Loucy (cell line): ENCODE measurements around the gene PDGFD.

Source experiments
- CTCF ChIP-seq: fragments of 200-600 bp; sonication (generic); conservative IDR thresholded peaks from 2 replicates; pipeline ENCODE4 v1.5.1; 2014; ENCODE audit warnings: mild to moderate bottlenecking, antibody characterized with exemption, low read length
- EZH2phosphoT487 ChIP-seq: fragments of 200-600 bp; IDR thresholded peaks from 2 replicates; pipeline ENCODE4 v1.6.1; 2018; ENCODE audit warnings: antibody characterized with exemption, mild to moderate bottlenecking, moderate library complexity, borderline replicate concordance

- TF ChIP-seq CTCF (no peak), EZH2phosphoT487 (no peak)
These were observed 288.0 kb downstream of the PDGFD start for GRCh38 chr11:103875855-103876510.
